Measurements from ENCODE around the gene SPATS2.
"Not testable (repeated sequence)": the region's sequence is repeated elsewhere in the genome, so short reads cannot be mapped to it uniquely, and the experiment has no call there.

SPATS2 gene

DNA sequence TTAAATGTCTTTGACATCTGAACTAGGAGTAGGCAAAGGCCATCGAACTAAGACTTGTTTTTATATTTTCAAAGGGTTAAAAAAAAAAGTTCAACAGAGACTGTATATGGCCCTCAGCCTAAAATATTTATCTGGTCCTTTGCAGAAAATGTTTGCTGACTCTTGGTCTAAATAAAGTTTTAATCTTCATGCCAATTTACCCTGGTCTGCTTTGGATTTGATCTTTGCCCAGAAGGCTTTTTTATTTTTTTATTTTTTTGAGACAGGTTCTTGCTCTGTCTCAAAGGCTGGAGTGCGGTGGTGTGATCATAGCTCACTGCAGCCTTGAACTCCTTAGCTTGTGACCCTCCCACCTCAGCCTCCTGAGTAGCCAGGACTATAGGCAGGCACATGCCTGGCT is 47.1 kb downstream of the SPATS2 start:
- no peak for DNase-seq

DNA sequence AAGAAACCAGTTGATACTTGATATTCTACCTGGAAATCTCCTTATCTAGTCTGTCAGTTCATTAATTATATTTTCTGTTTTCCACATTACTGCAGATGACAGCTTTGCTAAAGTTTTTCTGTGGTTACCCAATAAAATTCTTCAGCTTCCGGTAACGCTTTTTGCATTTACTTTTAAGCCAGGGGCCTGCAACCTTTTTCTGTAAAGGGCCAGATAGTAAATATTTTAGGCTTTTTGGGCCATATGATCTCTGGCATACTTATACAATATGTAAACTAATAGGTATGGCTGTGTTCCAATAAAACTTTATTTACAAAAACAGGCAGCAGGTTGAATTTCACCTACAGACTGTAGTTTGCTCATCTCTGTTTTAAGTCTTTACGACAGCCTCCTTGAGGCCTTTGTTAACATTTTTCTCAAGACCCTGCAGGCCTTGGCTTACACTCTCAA is 48.3 kb downstream of the SPATS2 start:
- no peak for DNase-seq

DNA sequence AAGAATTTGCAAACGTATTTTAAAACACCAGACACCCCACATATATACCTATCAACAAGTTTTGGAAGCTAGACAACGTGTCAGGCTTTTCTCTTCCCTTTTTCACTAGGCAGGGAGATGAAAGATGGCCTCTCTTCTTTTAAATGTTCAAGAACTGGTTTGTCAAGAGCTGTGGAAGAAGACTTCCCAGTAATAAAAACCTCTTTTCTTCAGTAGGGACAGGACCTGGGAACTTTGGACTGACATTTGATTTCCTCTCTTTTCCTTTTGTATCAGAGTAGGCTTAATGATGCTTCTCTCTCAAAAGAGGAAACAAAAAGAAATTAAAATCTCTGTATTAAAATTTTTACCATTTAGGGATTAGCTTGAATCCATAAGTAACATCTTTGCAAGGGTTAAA is 49.6 kb downstream of the SPATS2 start:
- no peak for DNase-seq

DNA sequence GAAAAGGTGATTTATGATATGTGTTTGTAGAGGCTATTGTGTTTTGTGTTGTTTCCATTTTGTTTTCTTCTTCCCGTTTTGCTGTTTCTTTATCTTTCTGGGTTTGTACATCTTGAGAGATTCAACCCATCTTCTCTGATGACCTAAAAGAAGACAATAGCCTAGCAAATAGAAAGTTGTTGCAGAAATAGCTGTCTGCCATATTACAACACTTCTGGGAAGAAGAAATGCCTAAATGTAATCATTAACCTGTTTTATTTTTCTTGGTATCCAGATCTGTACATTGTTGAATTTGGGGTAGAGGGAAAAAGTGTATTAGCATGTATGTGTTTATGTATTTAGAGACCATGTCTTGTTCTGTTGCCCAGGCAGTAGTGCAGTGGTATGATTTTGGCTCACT is 50.3 kb downstream of the SPATS2 start:
- no peak for DNase-seq

DNA sequence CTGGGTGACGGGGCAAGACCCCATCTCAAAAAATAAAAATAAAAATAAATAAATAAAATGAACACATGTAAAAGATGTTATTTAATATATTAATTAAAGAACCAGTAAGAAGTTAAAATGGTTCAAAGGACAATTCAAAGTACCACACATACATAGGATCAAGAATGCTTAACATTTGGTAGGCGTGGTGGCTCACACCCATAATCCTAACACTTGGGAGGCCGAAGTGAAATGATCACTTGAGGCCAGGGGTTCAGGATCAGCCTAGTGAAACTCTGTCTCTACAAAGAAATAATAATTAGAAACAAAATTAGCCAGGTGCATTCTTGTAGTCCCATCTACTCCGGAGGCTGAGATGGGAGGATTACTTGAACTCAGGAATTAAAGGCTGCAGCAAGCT is 53.3 kb downstream of the SPATS2 start:
- DNase-seq = no peak

DNA sequence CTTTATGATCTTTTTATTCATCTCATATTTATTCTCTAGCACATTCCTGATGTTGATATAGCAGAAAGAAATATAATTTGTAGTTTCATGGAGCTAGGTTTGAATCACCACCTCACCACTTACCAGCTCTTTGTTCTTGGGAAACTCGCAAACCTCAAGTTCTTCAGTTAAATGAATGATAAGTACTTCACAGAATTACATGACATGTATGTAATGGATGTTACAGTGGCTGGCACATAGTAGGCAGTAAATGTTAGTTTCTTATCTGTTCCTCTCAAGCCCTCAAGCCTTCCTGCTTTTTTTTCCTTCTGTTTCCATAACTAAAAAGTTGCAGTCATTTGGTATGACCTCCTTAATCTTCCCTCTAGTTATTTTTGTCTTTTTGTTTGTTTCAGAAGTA is 54.9 kb downstream of the SPATS2 start:
- DNase-seq = no peak

DNA sequence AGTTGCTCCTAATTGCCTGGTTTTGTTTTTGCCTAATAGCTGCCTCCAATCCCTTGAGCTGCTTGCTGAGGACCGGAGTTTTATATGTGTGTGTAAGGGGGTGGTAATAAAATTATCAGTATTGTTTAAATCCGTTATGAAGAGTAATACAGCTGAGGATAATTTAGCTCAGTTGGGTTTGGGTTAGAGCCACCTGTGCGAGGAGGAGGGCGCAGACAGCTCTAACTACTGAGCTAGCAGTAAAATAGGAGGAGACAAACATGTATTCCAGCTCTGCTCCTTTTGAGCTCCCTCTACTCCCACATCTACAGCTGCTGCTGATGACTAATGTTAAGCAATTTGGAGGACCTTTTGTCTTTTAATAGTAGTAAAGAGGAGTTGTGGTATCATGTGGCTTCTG is 61.5 kb downstream of the SPATS2 start:
- DNase-seq = no peak

DNA sequence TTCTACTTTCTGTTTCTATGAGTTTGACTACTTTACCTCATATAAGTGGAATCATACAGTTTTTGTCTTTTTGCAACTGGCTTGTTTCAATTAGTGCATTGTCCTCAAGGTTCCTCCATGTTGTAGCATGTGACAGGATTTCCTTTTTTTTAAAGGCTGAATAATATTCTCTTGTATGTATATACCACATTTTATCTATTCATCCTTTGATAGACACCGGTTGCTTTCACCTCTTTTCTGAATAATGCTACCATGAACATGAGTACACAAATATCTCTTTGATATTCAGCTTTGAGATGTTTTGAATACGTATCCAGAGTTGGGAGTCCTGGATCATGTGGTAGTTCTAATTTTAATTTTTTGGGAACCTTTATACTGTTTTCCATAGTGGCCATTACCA is 65.4 kb downstream of the SPATS2 start:
- no peak for DNase-seq

DNA sequence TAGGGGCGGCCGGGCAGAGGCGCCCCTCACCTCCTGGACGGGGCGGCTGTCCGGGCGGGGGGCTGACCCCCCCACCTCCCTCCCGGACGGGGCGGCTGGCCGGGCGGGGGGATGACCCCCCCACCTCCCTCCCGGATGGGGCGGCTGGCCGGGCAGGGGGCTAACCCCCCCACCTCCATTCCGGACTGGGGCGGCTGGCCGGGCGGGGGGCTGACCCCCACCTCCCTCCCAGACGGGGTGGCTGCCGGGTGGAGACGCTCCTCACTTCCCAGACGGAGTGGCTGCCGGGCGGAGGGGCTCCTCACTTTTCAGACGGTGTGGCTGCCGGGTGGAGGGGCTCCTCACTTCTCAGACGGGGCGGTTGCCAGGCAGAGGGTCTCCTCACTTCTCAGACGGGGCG is 69.5 kb downstream of the SPATS2 start:
- not testable (repeated sequence) for DNase-seq

DNA sequence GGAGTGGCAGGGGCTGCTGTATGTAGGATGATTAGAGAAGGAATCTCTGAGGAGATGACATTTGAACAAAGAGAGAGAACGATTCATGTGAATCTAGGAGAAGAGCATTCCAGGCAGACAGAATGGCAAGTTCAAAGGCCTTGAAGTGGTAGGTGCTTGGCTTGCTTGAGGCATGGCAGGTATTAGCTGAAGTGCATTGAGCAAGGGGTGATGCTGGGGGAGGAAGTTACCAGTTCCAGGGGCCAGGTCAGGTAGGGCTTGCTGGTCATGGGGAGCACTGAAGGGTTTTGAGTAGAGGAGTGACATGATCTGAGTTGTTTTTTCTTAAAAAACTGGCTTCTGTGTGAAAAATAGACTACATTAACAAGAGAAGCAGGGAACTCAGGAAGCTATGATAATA is 71.8 kb downstream of the SPATS2 start:
- DNase-seq = no peak

DNA sequence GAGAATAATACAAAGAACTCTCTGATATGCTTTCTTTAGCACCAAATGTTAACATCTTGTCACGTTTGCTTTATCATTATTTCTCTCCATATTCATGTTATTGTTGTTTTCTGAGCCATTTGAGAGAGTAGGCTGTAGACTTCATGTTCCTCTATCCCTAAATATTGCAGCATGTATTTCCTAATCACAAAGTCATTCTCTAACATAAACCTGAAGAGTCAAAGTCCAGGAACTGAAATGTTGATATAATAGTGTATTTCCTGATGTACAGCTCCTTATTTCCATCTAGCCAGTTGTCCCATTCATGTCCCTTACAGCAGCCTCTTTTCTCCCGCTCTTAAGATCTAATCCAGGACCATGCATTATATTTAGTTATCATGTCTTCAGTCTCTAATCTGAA is 72.8 kb downstream of the SPATS2 start:
- DNase-seq = no peak

DNA sequence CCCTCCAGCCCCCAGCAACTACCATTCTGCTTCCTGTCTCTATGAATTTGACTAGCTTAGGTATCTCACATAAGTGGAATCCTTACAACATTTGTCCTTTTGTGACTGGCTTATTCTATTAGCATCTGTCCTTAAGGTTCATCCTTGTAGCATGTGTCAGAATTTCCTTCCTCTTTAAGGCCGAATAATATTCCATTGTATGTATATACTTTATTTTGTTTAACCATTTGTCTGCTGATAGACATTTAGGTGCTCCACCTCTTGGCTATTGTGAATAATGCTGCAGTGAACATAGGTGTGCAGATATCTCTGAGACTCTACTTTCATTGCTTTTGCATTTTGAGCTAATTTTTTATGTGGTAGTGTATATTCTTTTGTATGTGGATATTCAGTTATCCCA is 75.7 kb downstream of the SPATS2 start:
- DNase-seq = no peak

DNA sequence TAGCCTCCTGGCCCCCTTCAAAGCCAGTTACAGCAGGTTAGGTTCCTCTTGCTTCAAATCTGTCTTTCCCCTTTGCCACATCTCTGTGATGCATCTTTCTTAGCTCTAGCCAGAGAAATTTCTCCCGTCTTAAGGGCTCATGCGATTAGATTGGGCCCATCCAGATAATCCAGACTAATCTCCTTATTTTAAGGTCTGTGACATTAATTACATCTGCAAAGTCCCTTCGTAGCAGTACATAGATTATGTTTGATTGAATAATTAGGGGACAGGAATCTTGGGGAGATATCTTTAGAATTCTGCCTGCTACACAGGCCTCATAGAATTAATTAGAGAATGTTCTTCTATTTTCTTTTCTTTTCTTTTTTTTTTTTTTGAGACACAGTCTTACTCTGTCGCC is 79.3 kb downstream of the SPATS2 start:
- no peak for DNase-seq

DNA sequence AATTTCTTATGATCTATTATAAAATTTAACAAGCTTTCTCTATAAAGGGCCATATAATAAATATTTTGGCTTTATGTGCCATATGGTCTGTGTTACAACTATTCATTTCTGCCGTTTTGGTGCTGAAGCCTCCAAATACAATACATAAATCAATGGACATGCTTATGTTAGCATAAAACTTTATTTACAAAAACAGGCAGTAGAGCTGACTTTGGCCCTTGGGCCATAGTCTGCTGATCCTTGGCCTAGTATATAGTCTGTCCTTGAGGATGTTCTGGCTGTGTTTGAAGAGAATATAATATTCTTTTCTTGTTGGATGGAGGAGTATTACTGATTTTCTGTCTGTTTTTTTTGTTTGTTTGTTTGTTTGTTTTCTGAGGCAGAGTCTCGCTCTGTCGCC is 81.6 kb downstream of the SPATS2 start:
- DNase-seq = no peak

DNA sequence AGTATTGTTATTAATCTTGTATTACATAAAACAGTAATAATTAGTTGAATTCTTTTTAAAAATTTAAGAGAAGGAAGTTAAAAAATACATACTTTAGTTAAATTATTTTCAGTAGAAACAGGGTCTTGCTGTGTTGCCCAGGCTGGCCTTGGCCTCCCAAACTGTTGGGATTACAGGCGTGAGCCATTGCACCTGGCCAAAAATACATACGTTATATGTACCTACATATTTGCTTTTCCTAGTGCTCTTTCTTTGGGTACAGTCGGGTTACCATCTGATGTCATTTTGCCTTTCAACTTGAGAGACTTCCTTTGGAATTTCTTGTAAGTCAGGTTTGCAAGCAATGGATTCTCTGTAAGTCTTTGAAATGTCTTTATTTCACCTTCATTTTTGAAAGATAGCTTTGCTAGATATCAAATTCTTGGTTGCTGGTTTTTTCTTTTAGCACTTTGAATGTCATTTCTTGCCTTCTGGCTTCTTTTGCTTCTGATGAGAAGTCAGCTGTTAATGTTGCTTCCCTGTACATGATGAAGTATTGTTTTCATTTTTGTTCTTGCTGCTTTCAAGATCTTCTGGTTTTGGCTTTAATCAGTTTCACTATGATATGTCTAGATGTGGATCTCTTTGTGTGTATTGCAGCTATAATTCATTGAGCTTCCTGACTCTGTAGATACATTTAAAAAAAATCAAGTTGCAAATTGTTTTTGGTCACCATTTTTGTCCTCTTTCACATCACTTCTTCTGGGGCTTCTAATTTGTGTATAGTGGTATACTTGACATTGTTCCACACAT is 84.4 kb downstream of the SPATS2 start:
- DNase-seq = no peak

DNA sequence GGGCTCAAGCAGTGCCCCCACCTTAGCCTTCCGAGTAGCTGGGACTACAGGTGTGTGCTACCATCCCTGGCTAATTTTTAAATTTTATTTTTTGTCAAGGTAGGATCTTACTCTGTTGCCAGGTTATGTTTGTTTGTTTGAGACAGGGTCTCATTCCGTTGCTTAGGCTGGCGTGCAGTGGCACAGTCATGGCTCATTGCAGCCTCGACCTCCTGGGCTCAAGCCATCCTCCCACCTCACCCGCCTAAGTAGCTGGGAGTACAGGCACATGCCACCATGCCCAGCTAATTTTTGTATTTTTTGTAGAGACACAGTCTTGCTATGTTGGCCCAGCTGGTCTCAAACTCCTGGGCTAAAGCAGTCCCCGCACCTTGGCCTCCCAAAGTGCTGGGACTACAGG is 88.2 kb downstream of the SPATS2 start:
- no peak for DNase-seq

DNA sequence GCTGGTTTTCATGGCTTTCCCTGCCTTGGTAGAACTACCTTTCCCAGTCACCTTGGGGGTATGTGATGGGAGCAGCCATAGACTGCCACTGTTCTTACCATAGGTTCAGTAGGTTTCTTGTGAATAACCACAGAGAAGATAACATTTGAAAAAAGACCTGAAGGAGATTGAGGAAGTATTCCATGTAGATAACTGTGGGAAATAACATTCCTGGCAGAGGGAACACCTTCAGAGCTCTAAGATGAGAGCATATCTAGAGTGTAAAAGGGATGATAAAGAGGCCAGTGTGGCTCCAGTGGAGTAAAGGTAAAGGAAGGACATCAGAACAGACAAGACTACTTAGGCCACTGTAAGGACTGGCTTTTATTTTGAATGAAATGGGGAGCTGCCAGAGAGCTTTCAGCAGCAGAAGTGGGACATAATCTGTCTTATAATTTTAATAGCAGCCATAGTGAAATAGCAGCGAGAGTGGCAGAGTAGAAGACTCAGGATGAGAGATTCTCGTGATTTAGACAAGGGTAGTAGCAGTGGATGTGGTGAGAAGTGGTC is 88.9 kb downstream of the SPATS2 start:
- DNase-seq = no peak

DNA sequence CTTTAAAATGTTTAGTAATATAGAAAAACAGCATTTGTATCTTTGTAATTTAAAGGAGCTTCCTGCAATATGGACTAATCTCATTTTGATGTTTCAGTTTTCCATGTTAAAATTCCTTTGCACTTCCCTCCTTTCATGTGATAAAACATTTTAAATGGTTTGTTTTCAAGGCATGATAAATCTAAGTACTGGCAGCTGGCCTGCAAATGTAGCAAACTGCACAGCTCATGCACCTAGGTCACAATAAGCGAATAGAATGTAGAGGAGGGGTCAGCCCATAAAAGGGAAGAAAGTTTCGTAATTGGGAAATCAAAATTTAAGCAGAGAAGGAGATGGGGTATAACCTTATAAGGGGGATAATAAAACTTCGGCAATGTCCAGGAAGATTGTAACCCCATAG is 91.6 kb downstream of the SPATS2 start:
- DNase-seq = no peak

DNA sequence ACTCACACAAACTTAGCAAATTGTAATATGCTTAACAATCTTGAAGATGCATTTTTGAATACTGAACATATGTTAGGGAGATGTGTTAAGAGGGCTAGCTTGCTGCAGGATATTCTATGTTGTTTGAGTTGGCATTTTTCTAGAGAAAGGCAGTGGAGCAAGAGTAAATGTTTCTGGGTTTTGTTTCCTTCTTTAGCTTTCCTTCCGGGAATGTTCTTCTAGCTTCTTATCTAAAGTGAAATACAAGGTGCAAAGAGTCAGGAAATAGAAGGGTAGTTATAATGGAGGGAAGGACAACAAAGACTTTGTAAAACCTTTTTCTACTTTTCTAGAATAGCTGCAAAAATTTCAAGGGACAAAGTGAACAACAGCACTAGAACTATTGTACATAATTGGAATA is 94.0 kb downstream of the SPATS2 start:
- DNase-seq = no peak

DNA sequence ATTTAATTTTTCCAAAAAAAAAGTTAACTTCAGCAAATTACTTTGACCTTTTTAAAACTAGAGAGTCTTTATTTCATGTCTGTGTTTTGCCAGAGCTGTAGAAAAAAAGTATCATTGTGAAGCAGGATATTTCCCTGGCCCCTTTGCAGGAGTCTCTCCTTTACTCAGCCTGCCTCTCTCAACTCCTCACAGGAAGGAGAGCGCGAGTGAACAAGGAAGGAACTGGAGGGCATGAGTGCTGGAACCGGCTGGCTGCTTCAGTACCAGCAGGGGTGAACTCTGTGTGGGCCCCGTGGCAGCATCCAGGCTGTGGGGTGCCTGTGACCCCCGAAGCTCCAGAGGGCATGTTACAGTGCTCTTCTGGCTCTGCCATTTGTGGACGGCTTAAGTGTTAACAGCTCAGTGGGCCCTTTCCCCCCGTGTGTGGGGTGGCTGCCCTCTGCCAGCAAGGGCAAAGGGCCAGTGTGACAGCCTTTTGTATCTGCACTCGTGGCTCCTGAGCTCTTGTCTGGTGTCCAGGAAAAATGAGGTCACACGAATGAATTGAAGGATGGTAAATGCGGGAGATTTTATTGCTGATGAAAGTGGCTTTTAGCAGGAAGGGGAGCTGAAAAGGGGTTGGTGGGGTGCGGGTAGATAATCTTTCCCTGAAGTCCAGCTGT is 95.0 kb downstream of the SPATS2 start:
- no peak for DNase-seq

DNA sequence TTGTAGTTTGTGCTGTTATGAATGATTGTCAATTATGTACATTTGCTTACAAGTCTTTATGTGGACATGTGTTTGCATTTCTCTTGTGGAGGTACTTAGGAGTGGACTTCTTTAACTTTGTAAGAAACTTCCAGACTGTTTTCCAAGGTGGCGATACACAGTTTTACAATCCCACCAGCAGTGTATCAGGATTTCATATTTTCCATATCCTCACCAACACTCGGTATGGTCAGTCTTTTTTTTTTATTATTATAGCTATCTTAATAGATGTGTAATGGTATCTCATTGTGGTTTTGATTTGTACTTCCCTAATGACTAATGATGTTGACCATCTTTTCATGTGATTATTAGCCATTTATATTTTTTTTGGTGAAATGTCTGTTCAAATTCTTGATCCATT is 97.9 kb downstream of the SPATS2 start:
- DNase-seq = no peak

DNA sequence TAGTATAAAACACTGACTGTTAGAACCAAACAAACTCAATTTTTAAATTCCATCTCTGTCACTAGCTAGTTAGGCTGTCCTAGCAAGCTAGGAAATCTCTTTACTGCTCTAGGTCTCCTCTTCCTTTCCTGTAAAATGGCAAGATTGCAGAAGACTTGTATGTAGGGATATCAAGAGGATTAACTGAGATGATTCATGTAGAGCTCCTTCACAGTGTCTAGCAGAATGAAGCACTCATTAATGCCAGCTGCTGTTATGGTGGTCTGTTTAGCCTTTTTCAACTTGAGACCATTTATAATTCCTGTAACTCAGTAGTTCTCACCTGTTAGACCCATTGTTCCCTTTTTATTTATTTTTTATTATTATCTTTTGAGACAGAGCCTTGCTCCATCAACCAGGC is 103.7 kb downstream of the SPATS2 start:
- DNase-seq = no peak

DNA sequence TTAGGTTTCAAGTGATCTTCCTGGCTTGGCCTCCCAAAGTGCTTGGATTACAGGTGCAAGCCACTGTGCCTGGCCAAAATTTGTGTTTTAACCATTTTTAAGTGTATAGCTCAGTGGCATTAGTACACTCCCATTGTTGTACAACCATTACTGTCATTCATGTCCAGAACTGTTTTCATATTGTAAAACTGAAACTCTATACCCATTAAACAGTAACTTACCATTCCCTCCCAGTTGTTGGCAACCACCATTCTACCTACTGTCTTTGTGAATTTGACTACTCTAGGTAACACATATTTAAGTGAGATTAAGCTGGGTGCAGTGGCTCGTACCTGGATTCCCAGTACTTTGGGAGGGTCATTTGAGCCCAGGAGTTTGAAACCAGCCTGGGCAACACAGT is 104.3 kb downstream of the SPATS2 start:
- no peak for DNase-seq

DNA sequence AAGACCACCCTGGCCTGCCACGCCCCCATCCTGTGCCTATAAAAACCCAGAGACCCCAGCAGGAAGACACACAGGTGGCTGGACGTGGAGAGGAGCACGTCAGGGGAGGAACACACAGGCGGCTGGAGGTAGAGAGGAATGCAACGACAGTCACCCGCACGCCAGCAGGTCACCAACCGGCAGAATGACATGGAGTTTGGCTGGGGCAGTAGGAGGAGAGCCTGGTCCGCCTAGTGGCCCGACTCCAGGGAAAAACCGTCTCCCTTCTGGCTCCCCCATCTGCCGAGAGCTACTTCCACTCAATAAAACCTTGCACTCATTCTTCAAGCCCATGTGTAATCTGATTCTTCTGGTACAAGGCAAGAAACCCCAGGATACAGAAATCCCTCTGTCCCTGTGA is 108.8 kb downstream of the SPATS2 start:
- DNase-seq = no peak
